Stimulated activated CD8-positive, alpha-beta memory T cell treated with anti-CD3 and anti-CD28 coated beads, Interleukin-2, amount 100 ng/mL, for 1 hour (primary cell): ENCODE measurements around the gene CYREN.

ENCODE experiments used
- DNase-seq, 2 donors: peaks; one replicate each; pipeline ENCODE4 v3.0.0-alpha.2; 2020; ENCODE audit warnings: low read depth in 2 of 2

CYREN gene

GRCh38 chr7:135197343-135197742, 26.8 kb upstream of the CYREN start:
- DNase-seq = no peak

GRCh38 chr7:135195968-135196629, 25.6 kb upstream of the CYREN start:
- no peak for DNase-seq

GRCh38 chr7:135195156-135195555, 24.6 kb upstream of the CYREN start:
- no peak for DNase-seq

- no peak for DNase-seq
These were observed 24.1 kb upstream of the CYREN start for GRCh38 chr7:135194494-135195095.

- no peak for DNase-seq
These were observed 23.1 kb upstream of the CYREN start for GRCh38 chr7:135193615-135194081.

- DNase-seq = no peak
These were observed 22.5 kb upstream of the CYREN start for GRCh38 chr7:135192914-135193536.

- no peak for DNase-seq
These were observed 20.2 kb upstream of the CYREN start for GRCh38 chr7:135190703-135191102.

- DNase-seq = no peak
These were observed 19.5 kb upstream of the CYREN start for GRCh38 chr7:135189961-135190360.

GRCh38 chr7:135189221-135189662, 18.7 kb upstream of the CYREN start:
- DNase-seq = no peak

- DNase-seq = no peak
These were observed 17.9 kb upstream of the CYREN start for GRCh38 chr7:135188298-135188984.

- DNase-seq = no peak
These were observed 16.3 kb upstream of the CYREN start for GRCh38 chr7:135186841-135187253.

- no peak for DNase-seq
These were observed 15.7 kb upstream of the CYREN start for GRCh38 chr7:135186261-135186540.

GRCh38 chr7:135185471-135186260, 15.2 kb upstream of the CYREN start:
- DNase-seq = no peak

GRCh38 chr7:135184254-135184841, 13.8 kb upstream of the CYREN start:
- DNase-seq = no peak

- no peak for DNase-seq
These were observed 13.0 kb upstream of the CYREN start for GRCh38 chr7:135183478-135183877.

GRCh38 chr7:135181929-135182678, 11.6 kb upstream of the CYREN start:
- no peak for DNase-seq

- no peak for DNase-seq
These were observed 10.9 kb upstream of the CYREN start for GRCh38 chr7:135181261-135181928.

GRCh38 chr7:135180122-135180521, 9.6 kb upstream of the CYREN start:
- DNase-seq = no peak

GRCh38 chr7:135179321-135179925, 8.9 kb upstream of the CYREN start:
- no peak for DNase-seq

GRCh38 chr7:135178364-135178763, 7.9 kb upstream of the CYREN start:
- DNase-seq = no peak
